Hematopoietic multipotent progenitor cell treated with erythropoietin and hydrocortisone succinate and interleukin-3 and kit ligand, for 4 days (in vitro differentiated cells): ENCODE data around the gene KRT17.
"Not testable (repeated sequence)": the region's sequence is repeated elsewhere in the genome, so short reads cannot be mapped to it uniquely, and the experiment has no call there.

Experiments used
- DNase-seq: peaks from one replicate; pipeline ENCODE4 v3.0.0-alpha.2; 2015

KRT17 gene

GRCh38 chr17:41619036-41619926, 5.1 kb downstream of the KRT17 start:
- no peak for DNase-seq

- DNase-seq, result no peak
Observed at GRCh38 chr17:41618341-41619035, 5.9 kb downstream of the KRT17 start.

GRCh38 chr17:41617698-41618097, 6.7 kb downstream of the KRT17 start:
- DNase-seq, result no peak

GRCh38 chr17:41617136-41617535, 7.2 kb downstream of the KRT17 start:
- DNase-seq, result no peak

GRCh38 chr17:41616486-41616885, 7.9 kb downstream of the KRT17 start:
- not testable (repeated sequence) for DNase-seq

GRCh38 chr17:41615454-41615853, 8.9 kb downstream of the KRT17 start:
- DNase-seq, result no peak

GRCh38 chr17:41614767-41615166, 9.6 kb downstream of the KRT17 start:
- peak; percentile 38 for DNase-seq

- no peak for DNase-seq
Observed at GRCh38 chr17:41614098-41614497, 10.3 kb downstream of the KRT17 start.

GRCh38 chr17:41613277-41614082, 10.9 kb downstream of the KRT17 start:
- no peak for DNase-seq

GRCh38 chr17:41612376-41613160, 11.8 kb downstream of the KRT17 start, which contains the start of gene KRT16:
TSS of gene KRT16 (minus strand) at chr17:41612767. CDS start at chr17:41612688, 79 bp downstream.
- DNase-seq, result not testable (repeated sequence)

- DNase-seq, result no peak
Observed at GRCh38 chr17:41610965-41611640, 13.3 kb downstream of the KRT17 start.

GRCh38 chr17:41610061-41610517, 14.3 kb downstream of the KRT17 start:
- peak; percentile 22 for DNase-seq

- not testable (repeated sequence) for DNase-seq
Observed at GRCh38 chr17:41606930-41607329, 17.4 kb downstream of the KRT17 start.

GRCh38 chr17:41602524-41602923, 21.9 kb downstream of the KRT17 start:
- no peak for DNase-seq

- DNase-seq, result no peak
Observed at GRCh38 chr17:41600318-41600717, 24.1 kb downstream of the KRT17 start.

- no peak for DNase-seq
Observed at GRCh38 chr17:41599680-41600079, 24.7 kb downstream of the KRT17 start.

GRCh38 chr17:41595585-41595984, 28.8 kb downstream of the KRT17 start:
- DNase-seq, result no peak

- DNase-seq, result no peak
Observed at GRCh38 chr17:41594363-41594915, 29.9 kb downstream of the KRT17 start.

- DNase-seq, result no peak
Observed at GRCh38 chr17:41593306-41593981, 30.9 kb downstream of the KRT17 start.

GRCh38 chr17:41592601-41593305, 31.6 kb downstream of the KRT17 start:
- no peak for DNase-seq
